NCI-H1105 (cell line): ENCODE measurements around the gene SUSD1.

Experiments
- DNase-seq: peaks from one replicate; lab custom pipeline; 2025; lab: John Stamatoyannopoulos, UW

The SUSD1 gene

DNA sequence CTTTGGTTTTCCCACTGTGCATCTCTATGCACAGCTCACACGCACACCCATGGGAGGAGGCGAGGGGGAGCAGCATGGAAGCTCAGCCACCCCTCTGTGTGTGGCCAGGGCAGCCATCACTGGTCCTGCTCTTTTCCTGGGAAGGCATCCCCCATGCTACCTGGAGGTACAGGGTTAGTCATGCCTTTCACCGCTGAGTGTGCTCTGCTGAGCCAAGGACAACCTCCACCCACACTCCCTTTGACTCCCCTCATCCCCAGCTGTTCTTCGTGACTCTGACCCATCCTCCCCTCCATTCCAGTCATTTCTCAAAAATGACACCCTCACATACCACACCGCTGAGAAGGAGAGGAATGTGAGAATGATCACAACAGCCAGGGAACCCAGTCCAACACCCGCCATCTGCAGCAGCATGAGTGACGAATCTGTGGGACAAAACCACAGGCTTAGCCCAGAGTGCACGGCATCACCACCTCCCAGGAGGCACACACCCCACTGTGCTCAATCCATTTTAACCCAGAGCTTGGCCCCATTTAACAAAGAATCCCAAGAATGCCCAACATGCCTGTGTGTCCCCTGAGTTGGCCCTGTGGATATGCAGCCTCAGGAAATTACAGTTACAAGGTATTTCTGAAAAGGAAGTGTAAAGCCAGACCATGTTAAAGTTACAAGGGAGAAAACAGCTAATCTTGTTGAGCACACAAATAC lies 133.4 kb downstream of the SUSD1 start:
- no peak for DNase-seq

DNA sequence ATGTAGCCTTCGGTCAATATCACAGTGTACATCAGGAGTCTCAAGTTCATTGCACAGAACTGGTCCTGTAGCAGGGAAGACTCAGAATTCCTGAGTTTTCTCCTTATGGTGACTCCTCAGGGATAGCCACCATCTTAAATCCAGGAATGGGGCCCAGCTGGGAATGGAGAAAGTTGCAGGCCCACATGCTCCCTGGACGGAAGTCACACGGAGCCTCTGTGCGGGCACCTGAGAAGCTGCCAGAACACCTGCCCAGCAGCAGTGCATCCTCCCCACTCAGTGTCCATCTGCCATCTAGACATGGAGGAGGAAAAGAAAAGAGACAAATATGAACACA lies 133.9 kb downstream of the SUSD1 start:
- no peak for DNase-seq

GRCh38 chr9:112038017-112038408 lies 137.1 kb downstream of the SUSD1 start:
- no peak for DNase-seq

DNA sequence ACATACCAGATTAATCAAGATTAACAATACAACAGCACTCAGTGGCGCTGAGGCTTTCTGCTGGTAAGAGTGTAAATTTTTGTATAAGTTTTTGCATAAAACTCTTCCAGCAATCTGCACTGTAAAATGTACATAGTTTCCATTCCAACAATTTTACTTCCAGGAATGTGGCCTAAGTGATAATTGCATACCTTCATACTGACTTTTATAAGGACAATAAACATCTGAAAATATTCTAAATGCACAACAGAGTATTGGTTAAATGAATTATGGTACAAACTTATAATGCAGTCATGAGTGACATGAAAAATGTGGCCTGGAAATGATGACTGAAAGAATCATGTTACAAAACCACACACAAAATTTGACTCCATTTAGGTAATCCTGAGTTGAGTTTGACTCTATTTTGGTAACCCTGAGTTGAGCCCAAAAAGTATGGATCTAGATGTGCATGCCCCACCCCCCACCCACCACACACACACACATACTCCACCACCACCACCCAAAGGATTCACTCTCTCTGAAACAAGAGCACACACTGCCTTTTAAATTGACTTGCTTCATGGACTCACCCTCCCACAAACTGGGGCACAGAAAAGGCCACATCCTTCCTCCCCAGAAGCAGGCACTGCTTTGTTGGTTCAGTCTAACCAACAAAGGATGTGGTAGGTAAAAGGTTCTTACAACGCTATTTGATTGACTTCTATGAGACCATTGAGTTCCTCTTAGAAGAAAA lies 137.6 kb downstream of the SUSD1 start:
- no peak for DNase-seq

DNA sequence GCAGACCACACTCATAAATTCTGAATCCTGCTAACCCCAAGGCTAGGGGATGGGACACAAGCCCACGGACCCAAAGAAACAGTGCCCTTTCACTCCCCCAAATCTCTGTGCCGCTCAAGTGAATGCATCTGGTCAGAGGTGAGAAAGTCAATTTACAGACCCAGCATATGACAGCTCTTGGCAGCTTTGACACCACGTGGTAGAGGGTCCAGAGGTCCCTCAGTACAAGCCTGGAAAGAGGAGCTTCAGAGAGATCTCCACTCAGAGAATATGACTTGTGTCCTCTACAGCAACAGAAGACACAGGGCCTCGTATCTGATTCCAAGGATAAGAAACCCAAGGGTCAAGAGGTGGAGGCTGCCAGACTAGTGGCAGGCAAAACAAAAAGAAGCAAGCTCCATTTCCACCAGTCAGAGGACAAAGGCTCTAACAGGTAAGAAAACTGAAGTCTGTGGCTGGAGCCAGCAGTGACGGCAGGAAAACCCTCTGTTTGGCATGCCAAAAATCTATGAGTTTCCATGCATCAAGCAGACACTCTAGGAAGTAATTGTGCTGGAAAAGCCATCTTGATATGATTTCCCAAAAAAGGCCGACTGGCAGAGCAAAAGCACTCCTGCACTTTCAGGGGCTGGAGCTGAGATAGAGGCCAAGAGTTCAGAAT lies 139.8 kb downstream of the SUSD1 start:
- DNase-seq: no peak

- no peak for DNase-seq
Measured at GRCh38 chr9:112034216-112034611, 140.9 kb downstream of the SUSD1 start.

DNA sequence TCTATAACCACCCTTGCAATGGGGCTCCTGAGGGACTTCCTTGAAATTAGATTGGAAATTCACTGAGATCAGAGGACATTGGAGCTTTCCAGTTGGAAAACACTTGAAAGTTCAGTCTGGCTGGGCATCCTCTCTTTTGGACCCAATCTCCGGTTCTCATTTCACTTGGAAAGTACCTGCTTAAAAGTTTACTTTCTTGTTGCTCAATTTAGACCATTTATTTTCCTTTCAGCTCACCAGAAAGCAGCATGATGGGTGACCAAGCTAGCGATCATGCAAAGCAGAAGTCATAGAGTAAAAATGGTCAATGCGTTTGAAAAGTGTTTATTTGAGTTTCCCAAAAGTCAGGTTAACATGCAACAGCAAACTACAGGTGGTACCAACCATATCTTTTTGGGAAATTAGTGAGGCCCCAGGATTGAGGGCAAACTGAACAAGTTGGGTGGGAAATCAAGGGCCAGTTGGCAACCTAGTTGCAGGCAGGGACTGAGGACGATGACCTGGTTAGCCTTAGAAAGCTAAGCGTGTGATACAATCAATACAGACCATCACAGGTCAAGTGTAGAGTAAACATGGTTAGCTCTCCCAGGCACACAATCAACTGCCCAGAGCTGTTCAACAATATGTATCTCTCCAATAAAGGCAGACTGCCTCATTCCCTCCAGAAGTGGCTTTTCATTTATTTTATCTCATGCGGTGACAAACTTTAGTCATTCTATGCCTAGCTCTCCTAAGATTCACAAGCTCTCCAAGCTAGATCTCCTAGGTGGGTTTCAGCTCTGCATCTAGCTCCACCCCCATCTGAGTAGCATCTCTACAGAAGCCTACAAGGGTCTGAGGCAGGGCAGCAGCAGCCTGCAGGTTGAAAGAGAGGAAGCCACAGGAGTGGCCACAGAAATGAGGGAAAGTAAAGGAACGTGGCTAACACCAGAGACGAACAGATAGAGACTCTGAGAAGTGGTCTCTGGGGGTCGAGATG lies 141.6 kb downstream of the SUSD1 start:
- no peak for DNase-seq

DNA sequence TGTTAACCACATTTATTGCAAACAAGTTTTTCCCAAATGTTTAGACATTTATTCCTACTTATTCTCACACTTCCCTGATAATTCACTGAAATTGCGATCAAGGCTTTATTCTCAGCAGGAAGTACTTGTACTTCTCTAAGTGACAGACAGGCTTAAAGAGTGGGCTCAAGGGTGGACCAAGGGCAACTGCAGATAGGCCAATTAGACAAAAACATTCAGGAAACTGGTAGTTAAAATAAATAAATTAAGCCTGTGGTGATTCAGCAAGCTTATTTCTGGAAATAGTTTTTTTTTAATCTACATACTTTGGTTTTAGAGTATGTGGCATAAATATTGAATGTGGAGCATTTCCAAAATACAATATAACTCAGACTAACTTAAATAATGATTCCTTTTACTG lies 142.4 kb downstream of the SUSD1 start:
- DNase-seq: no peak

GRCh38 chr9:112032009-112032408 lies 143.1 kb downstream of the SUSD1 start:
- no peak for DNase-seq

DNA sequence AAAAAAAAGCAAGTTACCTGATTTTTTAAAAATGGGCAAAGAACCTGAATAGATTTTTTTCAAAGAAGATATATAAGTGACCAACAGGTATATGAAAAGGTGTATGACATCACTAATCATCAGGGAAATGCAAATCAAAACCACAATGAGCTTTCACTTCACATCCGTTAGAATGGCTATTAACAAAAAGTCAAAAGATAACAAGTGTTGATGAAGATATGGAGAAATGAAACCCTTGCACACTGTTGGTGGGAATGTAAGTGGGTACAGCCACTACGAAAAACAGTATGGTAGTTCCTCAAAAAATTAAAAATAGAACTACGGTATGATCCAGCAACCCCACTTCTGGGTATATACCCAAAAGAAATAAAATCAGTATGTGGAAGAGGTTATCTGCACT lies 143.7 kb downstream of the SUSD1 start:
- DNase-seq: no peak

DNA sequence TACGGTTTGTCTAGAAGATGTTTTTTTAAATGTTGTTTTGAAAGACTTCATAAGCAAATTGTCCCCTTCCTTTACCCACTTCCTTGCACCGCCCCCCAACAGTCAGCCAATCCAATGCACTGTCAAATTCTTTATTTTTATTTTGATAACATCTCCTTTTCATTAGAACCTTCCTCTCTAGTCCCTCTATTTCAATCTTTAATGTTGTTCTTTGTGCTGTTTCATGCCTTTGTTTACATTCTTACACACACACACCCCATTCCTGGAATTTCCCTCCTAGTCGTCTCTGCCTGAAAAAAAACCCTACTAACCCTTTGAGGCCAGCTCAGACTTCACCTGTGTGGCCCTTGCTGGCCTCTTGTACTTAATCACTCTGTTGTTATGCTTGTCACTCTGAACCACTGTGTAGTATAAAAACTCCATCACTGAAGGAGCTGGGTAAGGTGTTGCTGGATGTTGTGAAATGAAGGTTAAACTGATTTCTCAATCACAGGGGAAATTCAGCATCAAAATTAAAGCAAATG lies 145.1 kb downstream of the SUSD1 start:
- no peak for DNase-seq

- DNase-seq: no peak
Measured at GRCh38 chr9:112028242-112029221, 146.6 kb downstream of the SUSD1 start.

DNA sequence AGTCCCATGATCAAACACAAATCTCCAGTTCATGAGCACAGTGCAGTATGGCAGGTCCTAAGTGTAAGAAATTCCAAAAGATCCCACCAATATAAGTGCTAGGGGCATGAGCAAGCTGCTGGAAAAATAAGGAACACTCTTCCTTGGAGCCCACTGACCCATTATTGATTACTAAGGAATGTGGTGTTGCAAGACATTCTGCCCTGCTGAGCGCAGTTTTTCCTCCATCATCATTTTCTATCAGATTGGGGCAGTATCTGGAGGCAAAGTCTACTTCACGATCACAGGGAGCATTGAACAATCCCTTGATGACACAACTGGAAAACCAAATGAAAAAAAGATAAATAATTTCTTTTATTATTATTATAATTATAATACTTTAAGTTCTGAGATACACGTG lies 149.2 kb downstream of the SUSD1 start:
- DNase-seq: no peak

- DNase-seq: no peak
Measured at GRCh38 chr9:112021742-112022141, 153.4 kb downstream of the SUSD1 start.

DNA sequence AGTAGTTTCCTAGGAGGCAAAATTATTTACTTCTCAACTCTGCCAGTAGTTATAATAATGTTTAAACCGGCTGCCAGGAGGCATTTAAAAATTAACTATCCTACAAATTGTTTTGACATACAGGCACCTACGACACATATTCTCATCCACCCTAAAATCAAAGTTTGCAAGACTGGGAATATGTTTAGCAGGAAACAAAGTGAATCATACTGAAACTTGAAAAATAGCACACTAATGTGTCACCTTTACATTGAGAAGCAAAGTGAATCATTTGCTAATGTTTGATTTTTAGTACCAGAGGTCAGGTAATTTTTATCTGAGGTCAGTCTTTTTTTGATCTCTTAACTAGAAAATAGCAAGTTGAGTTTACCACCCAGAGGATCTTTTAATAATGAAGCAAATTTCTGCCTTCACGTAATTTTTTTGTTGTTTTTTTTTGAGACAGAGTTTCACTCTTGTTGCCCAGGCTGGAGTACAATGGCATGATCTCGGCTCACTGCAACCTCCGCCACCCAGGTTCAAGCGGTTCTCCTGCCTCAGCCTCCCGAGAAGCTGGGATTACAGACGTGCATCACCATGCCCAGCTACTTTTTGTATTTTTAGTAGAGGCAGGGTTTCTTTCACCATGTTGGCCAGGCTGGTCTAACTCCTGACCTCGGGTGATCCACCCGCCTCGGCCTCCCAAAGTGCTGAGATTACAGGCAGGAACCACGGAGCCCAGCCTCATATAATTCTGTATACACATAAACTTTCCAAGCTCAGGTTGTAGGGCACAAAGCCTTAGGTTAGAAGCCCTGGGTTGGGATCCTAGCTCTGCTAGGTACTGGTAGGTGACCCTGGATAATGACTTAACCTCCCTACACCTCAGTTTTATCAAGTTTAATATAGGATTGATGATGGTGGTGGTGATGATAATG lies 154.2 kb downstream of the SUSD1 start:
- DNase-seq: no peak

DNA sequence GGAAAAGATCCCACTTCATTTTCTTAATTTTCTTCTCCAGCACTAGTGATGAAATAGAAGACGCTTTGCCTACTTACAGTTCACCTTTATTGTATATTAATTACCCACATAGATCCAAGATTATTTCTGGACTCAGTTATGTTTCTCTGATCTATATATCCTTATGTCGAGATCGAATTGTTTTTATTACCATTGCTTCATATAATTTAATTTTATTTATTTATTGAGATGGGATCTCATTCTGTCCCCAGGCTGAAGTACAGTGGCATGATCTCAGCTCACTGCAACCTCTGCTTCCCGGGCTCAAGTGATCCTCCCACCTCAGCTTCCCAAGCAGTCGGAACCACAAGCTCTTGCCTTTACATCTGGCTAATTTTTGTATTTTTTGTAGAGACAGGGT lies 157.2 kb downstream of the SUSD1 start:
- DNase-seq: no peak

DNA sequence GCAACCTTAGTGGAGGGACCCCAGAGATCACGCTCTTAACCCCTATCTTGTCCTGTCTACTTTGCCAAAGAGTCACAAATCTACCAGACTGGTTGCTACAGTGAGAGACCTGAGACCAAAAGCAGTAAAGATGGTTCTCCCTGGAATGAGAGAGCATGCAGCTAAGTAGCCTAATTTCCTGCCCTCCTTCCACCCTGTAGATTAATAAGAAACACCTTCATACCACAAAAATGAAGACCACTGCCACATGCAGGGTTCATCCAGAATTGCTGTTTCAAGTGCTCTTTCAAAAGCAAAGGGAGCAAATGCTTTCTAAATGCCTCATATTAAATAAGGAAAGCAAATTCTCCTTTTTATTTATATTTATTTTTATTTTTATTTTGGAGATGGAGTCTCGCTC lies 159.4 kb downstream of the SUSD1 start:
- DNase-seq: no peak

- no peak for DNase-seq
Measured at GRCh38 chr9:112015149-112015548, 159.9 kb downstream of the SUSD1 start.

DNA sequence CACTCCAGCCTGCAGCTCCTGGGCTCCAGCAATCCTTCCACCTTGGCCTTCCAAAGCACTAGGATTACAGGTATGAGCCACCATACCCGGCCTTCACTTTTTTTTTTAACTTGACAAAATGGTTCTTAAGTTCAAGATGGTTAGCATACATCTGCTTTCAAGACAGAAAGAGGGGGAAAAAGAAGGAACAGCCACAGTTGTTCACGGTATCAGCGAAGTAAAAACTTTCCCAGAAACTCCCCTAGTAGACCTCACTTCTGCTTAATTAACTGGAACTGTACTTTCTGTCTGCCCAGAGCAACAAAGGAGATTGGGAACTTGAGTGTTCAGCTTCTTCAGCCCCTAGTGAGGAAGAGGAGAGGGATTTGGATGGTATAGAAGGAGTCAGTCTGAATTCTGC lies 161.8 kb downstream of the SUSD1 start:
- DNase-seq: no peak
